ENCODE results near the gene LDAF1.

LDAF1 gene

GRCh38 chr16:21208446-21209230 is 50.2 kb downstream of the LDAF1 start:
- TF ChIP-seq CTCF (IDR thresholded peaks at IDR 0.05; ENCODE audit: low read depth, low read length, missing control alignments) = no peak
- DNase-seq (ENCODE audit: low read depth) = no peak
- no peak overlapping the region for H3K4me3 ChIP-seq (ENCODE audit: low read depth, low read length)

DNA sequence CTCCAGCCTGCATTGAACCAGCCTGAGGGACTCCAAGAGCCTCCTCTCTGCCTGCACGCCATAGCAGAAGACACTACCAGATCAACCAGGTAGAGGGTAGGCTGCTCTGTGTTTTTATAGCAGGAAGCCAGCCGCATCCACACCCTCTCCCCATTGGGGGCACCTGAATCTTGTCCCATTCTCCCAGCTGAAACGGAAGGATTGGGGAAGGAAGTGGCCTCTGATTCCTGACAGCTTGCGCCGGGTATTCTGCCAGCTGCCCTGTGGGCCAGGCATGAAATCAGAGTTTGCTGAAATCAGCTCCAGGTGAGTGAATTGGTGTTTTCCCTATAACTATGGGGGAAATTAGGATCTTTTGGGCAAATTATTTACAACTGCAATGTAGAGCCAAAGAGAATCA is 53.0 kb downstream of the LDAF1 start, which contains the start of gene ZP2:
Gene ZP2 (minus strand): TSS at position 89 of the 400 bp plus-strand sequence. CDS start 27 bp downstream, at position 62.
- no peak for DNase-seq (ENCODE audit: low read depth)
- no peak within 1 kb of the TSS for H3K4me3 ChIP-seq (ENCODE audit: low read depth, low read length)
- TF ChIP-seq CTCF (IDR thresholded peaks at IDR 0.05; ENCODE audit: low read depth, low read length, missing control alignments) = no peak

- DNase-seq (ENCODE audit: low read depth) = no peak
- TF ChIP-seq CTCF (IDR thresholded peaks at IDR 0.05; ENCODE audit: low read depth, low read length, missing control alignments) = no peak
- H3K4me3 ChIP-seq (ENCODE audit: low read depth, low read length) = no peak overlapping the region
These were observed 55.6 kb downstream of the LDAF1 start for GRCh38 chr16:21214086-21214485.

- no peak for DNase-seq (ENCODE audit: low read depth)
- TF ChIP-seq CTCF (IDR thresholded peaks at IDR 0.05; ENCODE audit: low read depth, low read length, missing control alignments) = no peak
- H3K4me3 ChIP-seq (ENCODE audit: low read depth, low read length) = no peak overlapping the region
These were observed 58.6 kb downstream of the LDAF1 start for GRCh38 chr16:21217121-21217520.

DNA sequence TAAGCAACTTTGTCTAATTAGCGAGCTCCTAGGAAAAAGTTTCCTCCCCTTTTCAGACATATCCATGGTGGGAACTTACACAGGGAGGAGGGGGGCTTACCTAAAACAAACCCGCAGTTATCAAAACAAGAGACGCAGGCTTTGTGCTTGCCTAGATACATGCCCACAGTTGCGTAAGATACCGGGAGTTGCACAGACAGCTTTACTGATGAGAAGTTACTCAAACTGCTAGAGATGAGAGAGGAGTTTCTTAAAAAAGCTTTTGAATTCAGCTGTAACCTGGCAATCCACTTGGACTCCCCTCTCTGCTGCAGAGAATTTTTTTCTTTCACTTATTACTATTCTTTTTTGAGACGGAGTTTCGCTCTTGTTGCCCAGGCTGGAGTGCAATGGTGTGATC is 59.7 kb downstream of the LDAF1 start:
- no peak overlapping the region for H3K4me3 ChIP-seq (ENCODE audit: low read depth, low read length)
- no peak for DNase-seq (ENCODE audit: low read depth)
- TF ChIP-seq CTCF (IDR thresholded peaks at IDR 0.05; ENCODE audit: low read depth, low read length, missing control alignments) = no peak

- no peak for TF ChIP-seq CTCF (IDR thresholded peaks at IDR 0.05; ENCODE audit: low read depth, low read length, missing control alignments)
- no peak for DNase-seq (ENCODE audit: low read depth)
- H3K4me3 ChIP-seq (ENCODE audit: low read depth, low read length) = no peak overlapping the region
These were observed 61.1 kb downstream of the LDAF1 start for GRCh38 chr16:21219551-21219950.

Measured in GM12864 (cell line).